NB4 (cell line): ENCODE data around the gene TRABD2B.

Source experiments
- CTCF ChIP-seq: IDR thresholded peaks from one replicate; pipeline ENCODE4 v1.5.1; 2012; ENCODE audit warnings: low read depth, low read length
- POLR2A ChIP-seq: IDR thresholded peaks from 2 replicates; pipeline ENCODE4 v1.6.1; 2011; ENCODE audit warnings: mild to moderate bottlenecking; ENCODE audit not compliant: insufficient read length; ENCODE audit errors: extremely low read depth

GRCh38 chr1:47756411-47756810 lies 240.8 kb downstream of the TRABD2B start:
- TF ChIP-seq CTCF (no peak), POLR2A (no peak)
